Measurements from ENCODE around the gene SETDB2. TPM values are rescaled to one million over a fixed set of nuclear protein-coding genes. Genes with fewer than 3 reads are reported as not detected.

The SETDB2 gene
- total and polyA plus RNA-seq, 10 of the 15 experiments (the other 5 are each of a cell fraction or from before 2014, with no cell fraction given): 1.2 to 10.0 (median 7.4) TPM

- no peak overlapping the region for H3K4me2 ChIP-seq (ENCODE audit: control insufficient read depth, insufficient read depth)
- SMC1A ChIA-PET (ENCODE audit: uncharacterized antibody, unreplicated experiment): interaction anchor here (0.8 to 2.0 kb wide), 4 partner anchors 9 to 31 kb away, joined by 3 to 11 read pairs (median 4); no protein-coding TSS in a partner anchor
- no peak for ATAC-seq
- no peaks in the 10 kb centered on the region for H3K79me2 ChIP-seq (ENCODE audit: control insufficient read depth, insufficient read depth, low read length)
- H3K9me3 ChIP-seq (replicated peaks; ENCODE audit: control insufficient read depth, insufficient read depth, low read length): no peaks in the 10 kb centered on the region
- H3K4me3 ChIP-seq: no peak overlapping the region
- in situ Hi-C loops (cut with MboI): no loop called here
- RAD21 ChIA-PET (ENCODE audit: unreplicated experiment): no interaction called here
- H3K9ac ChIP-seq (ENCODE audit: control insufficient read depth, insufficient read depth, low read length): no peak overlapping the region
- POLR2A ChIA-PET: no interaction called here
- H3K4me1 ChIP-seq (ENCODE audit: control insufficient read depth, insufficient read depth, low read length): peaks cover under 1% of the 10 kb centered on the region; the same call in 1 of the 2 replicates
- no peaks in the 10 kb centered on the region for H3K27me3 ChIP-seq (replicated peaks in 1 of 2; ENCODE audit: control insufficient read depth in 2 of 2, insufficient read depth in 2 of 2, low read length in 1 of 2)
- intact Hi-C loops (cut with micrococcal nuclease; ENCODE audit: unreplicated experiment): no loop called here
- H3K27ac ChIP-seq (ENCODE audit: control insufficient read depth, insufficient read depth): no peak overlapping the region
- DNase-seq (ENCODE audit: low read depth, low spot score): no peak
- WGBS (ENCODE audit: insufficient coverage, insufficient replicate concordance, low lambda C conversion rate, missing lambda C conversion rate): 91% methylated on average over 3 of the region's 3 CpGs
- no TSS peak for BruUV-seq (replicated peaks)
- TF ChIP-seq GATAD2B (conservative IDR thresholded peaks at IDR 0.05; ENCODE audit: low read depth) (no peak), RAD21 (IDR thresholded peaks at IDR 0.05; ENCODE audit: insufficient read depth, low read depth, low read length) (0 out of 2 replicates have a peak, but pooled peaks have one; percentile 10)
- CTCF ChIA-PET: interaction anchor here (0.9 to 1.1 kb wide), 2 partner anchors 11 to 44 kb away, joined by 3 to 6 read pairs; no protein-coding TSS in a partner anchor
- H2AFZ ChIP-seq (ENCODE audit: control insufficient read depth, low read depth, low read length): no peak overlapping the region
- FAIRE-seq: peak; percentile 7
- no peaks in the 10 kb centered on the region for H3K36me3 ChIP-seq (ENCODE audit: control insufficient read depth in 2 of 2, insufficient read depth in 2 of 2, low read length in 1 of 2)
- no peaks in the 10 kb centered on the region for H4K20me1 ChIP-seq (ENCODE audit: control insufficient read depth, insufficient read depth)
Measured at GRCh38 chr13:49436890-49437289, 7.2 kb upstream of the SETDB2 start.

DNA sequence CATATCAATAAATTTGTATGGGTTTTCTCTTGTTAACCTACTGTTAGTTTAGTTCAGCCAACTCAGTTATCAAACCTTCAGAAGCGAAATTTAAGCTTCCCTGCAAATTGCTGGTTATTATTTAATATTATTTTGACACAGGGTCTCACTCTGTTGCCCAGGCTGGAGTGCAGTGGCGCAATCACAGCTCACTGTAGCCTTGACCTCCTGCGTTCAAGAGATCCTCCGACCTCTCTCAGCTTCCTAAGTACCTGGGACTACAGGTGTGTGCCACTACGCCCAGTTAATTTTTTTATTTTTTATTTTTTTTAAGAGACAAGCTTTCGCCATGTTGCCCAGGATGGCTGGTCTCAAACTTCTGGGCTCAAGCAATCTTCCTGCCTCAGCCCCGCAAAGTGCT, 6.4 kb upstream of the SETDB2 start:
- Histone ChIP-seq H3K4me2 (ENCODE audit: control insufficient read depth, insufficient read depth) (no peak overlapping the region), H2AFZ (ENCODE audit: control insufficient read depth, low read depth, low read length) (no peak overlapping the region), H3K27ac (ENCODE audit: control insufficient read depth, insufficient read depth) (no peak overlapping the region), H3K4me3 (no peak overlapping the region), H4K20me1 (ENCODE audit: control insufficient read depth, insufficient read depth) (no peaks in the 10 kb centered on the region), H3K79me2 (ENCODE audit: control insufficient read depth, insufficient read depth, low read length) (no peaks in the 10 kb centered on the region), H3K9ac (ENCODE audit: control insufficient read depth, insufficient read depth, low read length) (no peak overlapping the region), H3K9me3 (replicated peaks; ENCODE audit: control insufficient read depth, insufficient read depth, low read length) (no peaks in the 10 kb centered on the region), H3K4me1 (ENCODE audit: control insufficient read depth, insufficient read depth, low read length) (peaks cover 5% of the 10 kb centered on the region; the same call in 1 of the 2 replicates), H3K36me3 (ENCODE audit: control insufficient read depth in 2 of 2, insufficient read depth in 2 of 2, low read length in 1 of 2) (no peaks in the 10 kb centered on the region), H3K27me3 (replicated peaks in 1 of 2; ENCODE audit: control insufficient read depth in 2 of 2, insufficient read depth in 2 of 2, low read length in 1 of 2) (no peaks in the 10 kb centered on the region)
- ChIA-PET CTCF (interaction anchor here (0.7 to 1.0 kb wide), 3 partner anchors 10 to 129 kb away, joined by 3 read pairs; no protein-coding TSS in a partner anchor), SMC1A (ENCODE audit: uncharacterized antibody, unreplicated experiment) (interaction anchor here (1.2 to 2.0 kb wide), 3 partner anchors 19 to 148 kb away, joined by 3 to 11 read pairs (median 3); no protein-coding TSS in a partner anchor), RAD21 (ENCODE audit: unreplicated experiment) (interaction anchor here (0.6 kb wide), 1 partner anchor 1491 kb away, joined by 3 read pairs; no protein-coding TSS in a partner anchor), POLR2A (no interaction called here)
- in situ Hi-C loops (cut with MboI): no loop called here
- intact Hi-C loops (cut with micrococcal nuclease; ENCODE audit: unreplicated experiment): no loop called here
- 78% methylated on average over 7 of the region's 7 CpGs for WGBS (ENCODE audit: insufficient coverage, insufficient replicate concordance, low lambda C conversion rate, missing lambda C conversion rate)
- FAIRE-seq (no peak), DNase-seq (ENCODE audit: low read depth, low spot score) (no peak), ATAC-seq (no peak)
- BruUV-seq (replicated peaks): no TSS peak
- no peak for TF ChIP-seq CEBPZ (IDR thresholded peaks at IDR 0.05; ENCODE audit: low read depth, low read length)
- TF ChIP-seq, protein P1, sequence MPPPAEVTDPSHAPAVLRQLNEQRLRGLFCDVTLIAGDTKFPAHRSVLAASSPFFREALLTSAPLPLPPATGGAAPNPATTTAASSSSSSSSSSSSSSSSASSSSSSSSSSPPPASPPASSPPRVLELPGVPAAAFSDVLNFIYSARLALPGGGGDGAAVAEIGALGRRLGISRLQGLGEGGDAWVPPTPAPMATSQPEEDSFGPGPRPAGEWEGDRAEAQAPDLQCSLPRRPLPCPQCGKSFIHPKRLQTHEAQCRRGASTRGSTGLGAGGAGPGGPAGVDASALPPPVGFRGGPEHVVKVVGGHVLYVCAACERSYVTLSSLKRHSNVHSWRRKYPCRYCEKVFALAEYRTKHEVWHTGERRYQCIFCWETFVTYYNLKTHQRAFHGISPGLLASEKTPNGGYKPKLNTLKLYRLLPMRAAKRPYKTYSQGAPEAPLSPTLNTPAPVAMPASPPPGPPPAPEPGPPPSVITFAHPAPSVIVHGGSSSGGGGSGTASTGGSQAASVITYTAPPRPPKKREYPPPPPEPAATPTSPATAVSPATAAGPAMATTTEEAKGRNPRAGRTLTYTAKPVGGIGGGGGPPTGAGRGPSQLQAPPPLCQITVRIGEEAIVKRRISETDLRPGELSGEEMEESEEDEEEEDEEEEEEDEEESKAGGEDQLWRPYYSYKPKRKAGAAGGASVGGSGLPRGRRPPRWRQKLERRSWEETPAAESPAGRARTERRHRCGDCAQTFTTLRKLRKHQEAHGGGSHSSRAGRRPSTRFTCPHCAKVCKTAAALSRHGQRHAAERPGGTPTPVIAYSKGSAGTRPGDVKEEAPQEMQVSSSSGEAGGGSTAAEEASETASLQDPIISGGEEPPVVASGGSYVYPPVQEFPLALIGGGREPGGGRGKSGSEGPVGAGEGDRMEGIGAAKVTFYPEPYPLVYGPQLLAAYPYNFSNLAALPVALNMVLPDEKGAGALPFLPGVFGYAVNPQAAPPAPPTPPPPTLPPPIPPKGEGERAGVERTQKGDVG (CRISPR knock-in tag; IDR thresholded peaks at IDR 0.05): no peak
- TF ChIP-seq, protein P2, sequence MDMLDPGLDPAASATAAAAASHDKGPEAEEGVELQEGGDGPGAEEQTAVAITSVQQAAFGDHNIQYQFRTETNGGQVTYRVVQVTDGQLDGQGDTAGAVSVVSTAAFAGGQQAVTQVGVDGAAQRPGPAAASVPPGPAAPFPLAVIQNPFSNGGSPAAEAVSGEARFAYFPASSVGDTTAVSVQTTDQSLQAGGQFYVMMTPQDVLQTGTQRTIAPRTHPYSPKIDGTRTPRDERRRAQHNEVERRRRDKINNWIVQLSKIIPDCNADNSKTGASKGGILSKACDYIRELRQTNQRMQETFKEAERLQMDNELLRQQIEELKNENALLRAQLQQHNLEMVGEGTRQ (IDR thresholded peaks at IDR 0.05; ENCODE audit: borderline replicate concordance, low read depth, low read length): no peak

Measured in GM12878 (cell line).